GM19468 (cell line): ENCODE results near the gene FCAR.
"Not testable (repeated sequence)": the region's sequence is repeated elsewhere in the genome, so short reads cannot be mapped to it uniquely, and the experiment has no call there.

Experiments
- ATAC-seq: cut with Tn5 transposase; IDR thresholded peaks from one replicate; pipeline ENCODE4 v1.9.1; 2021; ENCODE audit warnings: mild to moderate bottlenecking, moderate library complexity, moderate number of reproducible peaks; ENCODE audit not compliant: unreplicated experiment; ENCODE audit errors: extremely low read depth

FCAR gene

GRCh38 chr19:54873990-54874389, at the start of gene FCAR:
TSS of gene FCAR (plus strand) at chr19:54874235. CDS start at chr19:54874290, 55 bp downstream.
- ATAC-seq: no peak

DNA sequence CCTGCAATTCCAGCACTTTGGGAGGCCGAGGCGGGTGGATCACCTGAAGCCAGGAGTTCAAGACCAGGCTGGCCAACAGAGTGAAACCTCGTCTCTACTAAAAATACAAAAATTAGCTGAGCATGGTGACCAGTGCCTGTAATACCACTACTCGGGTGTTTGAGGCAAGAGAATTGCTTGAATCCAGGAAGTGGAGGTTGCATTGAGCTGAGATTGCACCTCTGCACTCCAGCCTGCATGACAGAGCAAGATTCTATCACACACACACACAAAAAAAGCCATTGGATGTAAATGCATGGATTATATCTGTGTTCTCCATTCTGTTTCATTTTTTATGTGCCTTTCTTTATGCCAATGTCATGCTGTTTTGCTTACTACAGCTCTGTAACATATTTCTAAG, 49.6 kb upstream of the FCAR start:
- not testable (repeated sequence) for ATAC-seq

DNA sequence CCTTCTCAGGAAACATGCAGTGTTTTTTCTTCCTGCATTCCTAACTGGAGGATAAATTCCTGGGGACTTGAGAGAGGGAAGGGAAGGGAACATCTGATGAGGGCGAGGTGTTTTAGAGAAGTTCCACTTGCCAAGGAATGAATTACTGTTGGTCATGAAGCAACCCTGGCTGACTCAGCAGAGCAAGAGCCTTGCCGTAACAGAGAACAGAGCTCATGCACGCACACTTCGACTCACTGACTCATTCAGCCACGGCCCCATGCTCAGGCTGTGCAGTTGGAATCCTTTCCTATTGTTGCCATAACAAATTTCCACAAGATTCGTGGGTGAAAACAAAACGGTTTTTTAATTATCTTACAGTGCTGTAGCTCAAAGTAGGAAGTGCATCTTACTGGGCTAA, 48.7 kb upstream of the FCAR start:
- ATAC-seq: not testable (repeated sequence)

GRCh38 chr19:54828064-54828463, 46.0 kb upstream of the FCAR start:
- ATAC-seq: not testable (repeated sequence)

GRCh38 chr19:54832496-54832895, 41.5 kb upstream of the FCAR start, which contains the start of gene KIR2DS4:
TSS of gene KIR2DS4 (plus strand) at chr19:54832676.
- ATAC-seq: not testable (repeated sequence)

GRCh38 chr19:54835126-54835525, 38.9 kb upstream of the FCAR start:
- not testable (repeated sequence) for ATAC-seq

GRCh38 chr19:54837522-54837921, 36.5 kb upstream of the FCAR start:
- ATAC-seq: not testable (repeated sequence)

- ATAC-seq: not testable (repeated sequence)
Measured at GRCh38 chr19:54843171-54843570, 30.9 kb upstream of the FCAR start.

DNA sequence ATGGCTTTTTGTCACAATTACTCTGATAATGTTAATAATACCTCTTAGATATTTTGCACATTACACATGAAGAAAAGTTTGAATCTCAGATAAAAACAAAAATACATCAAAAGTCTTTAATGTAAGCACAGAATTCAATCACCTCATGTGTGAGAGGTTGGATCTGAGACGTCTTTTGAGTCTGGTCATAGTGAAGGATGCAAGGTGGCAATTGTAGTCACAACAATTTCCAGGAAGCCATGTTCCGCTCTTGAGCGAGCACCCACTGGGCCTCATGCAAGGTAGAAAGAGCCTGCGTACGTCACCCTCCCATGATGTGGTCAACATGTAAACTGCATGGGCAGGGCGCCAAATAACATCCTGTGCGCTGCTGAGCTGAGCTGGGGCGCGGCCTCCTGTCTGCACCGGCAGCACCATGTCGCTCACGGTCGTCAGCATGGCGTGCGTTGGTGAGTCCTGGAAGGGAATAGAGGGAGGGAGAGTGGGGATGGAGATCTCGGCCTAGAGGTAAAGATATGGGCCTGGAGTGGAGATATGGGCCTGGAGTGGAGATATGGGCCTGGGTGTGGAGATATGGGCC, 23.9 kb upstream of the FCAR start, which contains the start of gene KIR3DL2:
Gene KIR3DL2 (plus strand): TSS at position 383 of the 580 bp plus-strand sequence. CDS start 33 bp downstream, at position 416.
- not testable (repeated sequence) for ATAC-seq

DNA sequence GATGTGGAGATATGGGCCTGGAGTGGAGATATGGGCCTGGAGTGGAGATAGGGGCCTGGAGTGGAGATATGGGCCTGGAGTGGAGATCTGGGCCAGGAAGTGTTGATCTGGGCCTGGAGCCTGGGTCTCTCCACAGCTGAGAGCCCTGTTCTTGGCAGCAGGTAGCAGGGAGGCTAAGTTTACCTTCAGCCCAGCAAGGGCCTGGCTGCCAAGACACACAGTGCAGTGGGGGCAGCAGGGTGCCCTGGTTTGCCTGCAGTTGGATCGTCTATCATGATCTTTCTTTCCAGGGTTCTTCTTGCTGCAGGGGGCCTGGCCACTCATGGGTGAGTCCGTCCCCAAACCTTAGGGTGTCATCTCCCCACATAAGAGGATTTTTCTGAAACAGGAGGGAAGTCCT, 23.1 kb upstream of the FCAR start:
- ATAC-seq: no peak

DNA sequence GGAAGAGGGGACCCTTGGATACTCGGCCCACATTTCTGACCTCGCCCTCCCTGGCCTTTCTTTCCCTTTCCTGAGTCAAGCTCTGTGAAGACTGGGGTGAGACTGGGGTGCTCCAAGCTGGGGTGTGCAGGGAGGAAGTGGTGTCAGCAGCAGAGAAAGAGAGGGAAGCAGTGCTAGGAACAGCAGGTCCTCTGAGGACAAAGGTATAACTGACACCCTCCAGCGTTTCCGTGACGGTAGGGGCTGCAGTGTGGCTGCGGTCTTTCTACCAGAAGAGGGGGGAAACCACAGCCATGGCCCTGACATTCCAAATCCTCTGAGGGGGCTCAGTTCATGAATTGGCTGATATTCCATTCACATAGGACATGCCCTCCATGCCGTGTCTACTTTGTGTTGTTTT, 22.7 kb upstream of the FCAR start:
- ATAC-seq: no peak

- ATAC-seq: not testable (repeated sequence)
Measured at GRCh38 chr19:54855241-54855640, 18.8 kb upstream of the FCAR start.

DNA sequence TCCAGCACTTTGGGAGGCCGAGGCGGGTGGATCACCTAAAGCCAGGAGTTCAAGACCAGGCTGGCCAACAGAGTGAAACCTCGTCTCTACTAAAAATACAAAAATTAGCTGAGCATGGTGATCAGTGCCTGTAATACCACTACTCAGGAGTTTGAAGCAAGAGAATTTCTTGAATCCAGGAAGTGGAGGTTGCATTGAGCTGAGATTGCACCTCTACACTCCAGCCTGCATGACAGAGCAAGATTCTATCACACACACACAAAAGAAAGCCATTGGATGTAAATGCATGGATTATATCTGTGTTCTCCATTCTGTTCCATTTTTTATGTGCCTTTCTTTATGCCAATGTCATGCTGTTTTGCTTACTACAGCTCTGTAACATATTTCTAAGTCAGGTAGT, 15.6 kb upstream of the FCAR start:
- not testable (repeated sequence) for ATAC-seq

- ATAC-seq: not testable (repeated sequence)
Measured at GRCh38 chr19:54859421-54859820, 14.6 kb upstream of the FCAR start.

DNA sequence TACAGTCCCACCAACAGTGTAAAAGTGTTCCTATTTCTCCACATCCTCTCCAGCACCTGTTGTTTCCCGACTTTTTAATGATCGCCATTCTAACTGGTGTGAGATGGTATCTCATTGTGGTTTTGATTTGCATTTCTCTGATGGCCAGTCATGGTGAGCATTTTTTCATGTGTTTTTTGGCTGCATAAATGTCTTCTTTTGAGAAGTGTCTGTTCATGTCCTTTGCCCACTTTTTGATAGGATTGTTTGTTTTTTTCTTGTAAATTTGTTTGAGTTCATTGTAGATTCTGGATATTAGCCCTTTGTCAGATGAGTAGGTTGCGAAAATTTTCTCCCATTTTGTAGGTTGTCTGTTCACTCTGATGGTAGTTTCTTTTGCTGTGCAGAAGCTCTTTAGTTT, 10.6 kb upstream of the FCAR start:
- not testable (repeated sequence) for ATAC-seq

DNA sequence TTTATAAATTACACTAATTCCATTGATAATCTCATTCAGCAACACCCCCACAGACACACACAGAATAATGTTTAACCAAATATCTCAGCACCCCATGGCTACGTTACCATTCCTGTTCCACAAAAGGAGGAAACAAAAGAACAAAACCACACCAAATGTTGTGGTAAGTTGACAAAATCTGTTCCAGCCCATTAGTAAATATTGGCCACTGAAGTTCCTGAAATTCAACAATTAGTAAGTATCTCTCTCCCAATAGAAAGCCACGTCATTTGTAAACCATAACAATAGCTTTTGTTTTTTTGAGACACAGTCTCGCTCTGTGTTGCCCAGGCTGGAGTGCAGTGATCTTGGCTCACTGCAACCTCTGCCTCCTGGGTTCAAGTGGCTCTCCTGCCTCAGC, 2.3 kb upstream of the FCAR start:
- ATAC-seq: no peak

- no peak for ATAC-seq
Measured at GRCh38 chr19:54875506-54875905, 1.5 kb downstream of the FCAR start.

GRCh38 chr19:54877471-54877870, 3.4 kb downstream of the FCAR start:
- ATAC-seq: no peak

DNA sequence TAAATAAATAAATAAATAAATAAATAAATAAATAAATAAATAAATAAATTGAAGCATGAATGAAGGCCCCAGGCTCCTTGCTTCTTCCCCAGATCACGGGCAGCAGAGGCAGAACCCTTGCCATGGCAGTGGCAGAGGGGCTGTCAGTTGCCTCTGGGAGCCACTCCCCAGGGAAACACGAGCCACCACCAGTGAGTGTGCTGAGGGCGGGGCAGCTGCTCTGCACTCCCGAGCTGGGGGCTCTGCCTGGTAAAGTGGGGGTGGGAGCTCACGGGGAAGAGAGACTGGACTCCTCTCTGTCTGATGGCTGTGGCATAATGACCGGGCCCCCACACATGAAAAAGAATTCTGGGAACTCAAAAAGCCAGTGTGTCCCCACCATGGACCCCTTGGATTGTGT, 7.8 kb downstream of the FCAR start:
- no peak for ATAC-seq

- no peak for ATAC-seq
Measured at GRCh38 chr19:54882758-54883157, 8.7 kb downstream of the FCAR start.

DNA sequence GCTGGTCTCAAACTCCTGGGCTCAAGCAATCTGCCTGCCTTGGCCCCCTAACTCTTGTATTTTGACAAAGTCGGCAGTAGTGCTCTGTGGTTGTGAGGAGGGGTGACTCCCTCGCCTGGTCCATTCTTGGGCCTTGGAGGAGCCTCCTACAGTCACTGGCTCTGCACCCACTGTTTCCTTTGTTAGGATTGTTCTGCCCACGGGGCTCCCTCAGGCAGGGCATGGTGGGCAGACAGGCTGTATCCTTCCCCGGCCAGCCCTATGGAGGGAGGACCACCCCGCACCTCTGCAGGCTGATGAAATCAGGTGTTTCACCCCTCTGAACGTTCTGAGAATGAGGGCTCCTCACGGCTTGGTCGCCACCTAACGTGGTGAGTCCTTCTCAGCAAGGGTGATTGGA, 9.2 kb downstream of the FCAR start:
- no peak for ATAC-seq

DNA sequence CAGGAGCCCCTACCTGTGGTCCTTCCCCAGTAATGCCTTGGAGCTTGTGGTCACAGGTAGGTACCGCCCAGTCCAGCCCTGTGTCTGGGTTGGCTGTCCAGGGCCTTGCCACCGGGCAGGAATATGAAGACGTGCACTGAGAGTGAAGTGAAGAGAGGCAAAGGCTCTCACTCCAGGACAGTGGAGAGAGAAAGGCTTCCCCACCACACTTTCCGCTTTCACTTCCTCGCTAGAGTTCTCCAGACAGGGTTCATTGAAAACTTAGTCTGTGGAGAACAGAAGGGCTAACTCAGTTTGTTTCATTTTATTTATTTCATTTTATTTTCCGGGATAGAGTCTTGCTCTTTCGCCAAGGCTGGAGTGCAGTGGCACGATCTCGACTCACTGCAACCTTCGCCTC, 14.2 kb downstream of the FCAR start:
- no peak for ATAC-seq
